ENCODE results near the gene SQSTM1. TPM values are rescaled to one million over a fixed set of nuclear protein-coding genes. Genes with fewer than 3 reads are reported as not detected.

Gene SQSTM1
- total RNA-seq, 3 donors from 2014 or later (not counting 1 experiment from before 2014, with no cell fraction given) = 474 to 707 (median 657) TPM

DNA sequence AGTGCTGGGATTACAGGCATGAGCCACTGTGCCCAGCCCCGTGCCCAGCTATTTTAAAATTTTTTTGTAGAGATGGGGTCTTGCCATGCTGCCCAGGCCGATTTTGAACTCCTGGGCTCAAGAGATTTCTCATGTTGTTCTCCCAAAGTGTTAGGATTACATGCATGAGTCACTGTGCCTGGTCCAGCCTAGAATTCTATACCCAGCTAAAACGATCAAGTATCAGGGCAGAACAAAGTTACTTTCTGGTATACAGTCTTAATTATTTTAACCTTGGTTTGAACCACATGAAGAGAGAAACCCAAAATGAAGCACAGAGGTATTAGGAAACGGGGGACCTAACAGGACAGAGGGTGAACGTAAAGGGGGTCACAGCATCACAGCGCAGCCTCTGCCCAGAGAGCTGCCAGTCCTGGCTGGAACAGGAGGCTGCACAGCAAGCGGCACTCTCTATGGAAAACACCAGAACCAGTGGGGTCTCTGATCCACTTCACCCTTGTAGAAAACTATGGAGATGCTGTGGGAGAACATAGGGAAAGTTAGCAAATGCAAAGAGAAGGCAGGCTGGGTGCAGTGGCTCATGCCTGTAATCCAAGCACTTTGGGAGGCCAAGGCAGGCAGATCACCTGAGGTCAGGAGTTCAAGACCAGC is 10.2 kb downstream of the SQSTM1 start:
- no peak overlapping the region for H3K4me3 ChIP-seq (ENCODE audit: low read length)
- Mint-ChIP-seq H3K36me3 (peaks cover 23% of the 10 kb centered on the region), H3K27ac (peak overlapping the region; percentile 67 to 81), H3K4me3 (no peak overlapping the region), H3K4me1 (peaks cover 29 to 31% of the 10 kb centered on the region in 2 donors), H3K27me3 (ENCODE audit: low read depth in 2 of 2) (no peaks in the 10 kb centered on the region), H3K9me3 (no peaks in the 10 kb centered on the region)
- H3K27me3 ChIP-seq (ENCODE audit: control insufficient read depth, insufficient read depth, low read length) = no peaks in the 10 kb centered on the region
- DNase-seq (no peak), ATAC-seq (no peak)
- TF ChIP-seq, protein P1, sequence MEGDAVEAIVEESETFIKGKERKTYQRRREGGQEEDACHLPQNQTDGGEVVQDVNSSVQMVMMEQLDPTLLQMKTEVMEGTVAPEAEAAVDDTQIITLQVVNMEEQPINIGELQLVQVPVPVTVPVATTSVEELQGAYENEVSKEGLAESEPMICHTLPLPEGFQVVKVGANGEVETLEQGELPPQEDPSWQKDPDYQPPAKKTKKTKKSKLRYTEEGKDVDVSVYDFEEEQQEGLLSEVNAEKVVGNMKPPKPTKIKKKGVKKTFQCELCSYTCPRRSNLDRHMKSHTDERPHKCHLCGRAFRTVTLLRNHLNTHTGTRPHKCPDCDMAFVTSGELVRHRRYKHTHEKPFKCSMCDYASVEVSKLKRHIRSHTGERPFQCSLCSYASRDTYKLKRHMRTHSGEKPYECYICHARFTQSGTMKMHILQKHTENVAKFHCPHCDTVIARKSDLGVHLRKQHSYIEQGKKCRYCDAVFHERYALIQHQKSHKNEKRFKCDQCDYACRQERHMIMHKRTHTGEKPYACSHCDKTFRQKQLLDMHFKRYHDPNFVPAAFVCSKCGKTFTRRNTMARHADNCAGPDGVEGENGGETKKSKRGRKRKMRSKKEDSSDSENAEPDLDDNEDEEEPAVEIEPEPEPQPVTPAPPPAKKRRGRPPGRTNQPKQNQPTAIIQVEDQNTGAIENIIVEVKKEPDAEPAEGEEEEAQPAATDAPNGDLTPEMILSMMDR (IDR thresholded peaks at IDR 0.05) = no peak
- over 99% methylated on average over 7 of the region's 7 CpGs for WGBS (ENCODE audit: insufficient coverage)
- no peak overlapping the region for H3K27ac ChIP-seq (ENCODE audit: low read length)
- intact Hi-C loops (cut with micrococcal nuclease) = no loop called here
- H3K4me1 ChIP-seq (ENCODE audit: control insufficient read depth, insufficient read depth, low read length) = peaks cover 9% of the 10 kb centered on the region
- H3K9me3 ChIP-seq (ENCODE audit: control insufficient read depth, insufficient read depth, low read length) = no peaks in the 10 kb centered on the region
- peaks cover 66% of the 10 kb centered on the region for H3K36me3 ChIP-seq (ENCODE audit: control insufficient read depth, insufficient read depth, low read length)

DNA sequence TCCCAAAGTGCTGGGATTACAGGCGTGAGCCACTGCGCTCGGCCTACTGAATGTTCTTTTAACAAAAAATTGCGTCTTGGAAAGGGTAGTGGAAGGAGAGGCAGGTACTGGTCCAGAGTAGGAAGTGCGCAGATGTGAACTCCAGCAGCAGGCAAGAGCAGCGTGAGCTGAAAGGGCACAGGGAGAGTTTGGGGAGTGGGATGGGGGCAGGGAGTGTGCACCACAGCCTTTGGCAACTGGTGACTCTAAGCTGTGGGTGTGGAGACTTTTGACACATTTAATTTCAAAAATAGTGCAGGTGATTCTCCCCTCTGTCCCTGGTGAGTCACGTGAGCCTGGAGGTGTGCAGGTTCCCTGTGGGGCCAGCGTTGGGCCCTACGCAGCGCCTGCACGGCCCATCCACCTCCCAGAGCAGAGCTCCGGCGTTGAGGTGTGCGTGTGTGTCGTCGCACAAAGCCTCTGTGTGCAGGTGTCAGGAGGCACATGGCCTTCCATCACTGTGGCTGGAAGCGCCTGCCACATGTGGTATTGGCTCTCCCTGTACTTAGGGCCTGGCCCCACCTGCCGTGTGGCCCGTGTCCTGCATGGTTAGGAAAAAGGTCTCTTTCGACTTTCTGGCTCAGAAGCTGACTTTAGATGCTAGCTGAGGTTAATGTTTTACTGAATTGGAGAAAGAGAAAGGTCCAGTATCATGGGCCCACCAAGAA is 11.5 kb downstream of the SQSTM1 start:
- H3K27ac Mint-ChIP-seq = peak overlapping the region; percentile 67 to 81
- H3K36me3 Mint-ChIP-seq = peaks cover 33% of the 10 kb centered on the region
- no peak for DNase-seq

DNA sequence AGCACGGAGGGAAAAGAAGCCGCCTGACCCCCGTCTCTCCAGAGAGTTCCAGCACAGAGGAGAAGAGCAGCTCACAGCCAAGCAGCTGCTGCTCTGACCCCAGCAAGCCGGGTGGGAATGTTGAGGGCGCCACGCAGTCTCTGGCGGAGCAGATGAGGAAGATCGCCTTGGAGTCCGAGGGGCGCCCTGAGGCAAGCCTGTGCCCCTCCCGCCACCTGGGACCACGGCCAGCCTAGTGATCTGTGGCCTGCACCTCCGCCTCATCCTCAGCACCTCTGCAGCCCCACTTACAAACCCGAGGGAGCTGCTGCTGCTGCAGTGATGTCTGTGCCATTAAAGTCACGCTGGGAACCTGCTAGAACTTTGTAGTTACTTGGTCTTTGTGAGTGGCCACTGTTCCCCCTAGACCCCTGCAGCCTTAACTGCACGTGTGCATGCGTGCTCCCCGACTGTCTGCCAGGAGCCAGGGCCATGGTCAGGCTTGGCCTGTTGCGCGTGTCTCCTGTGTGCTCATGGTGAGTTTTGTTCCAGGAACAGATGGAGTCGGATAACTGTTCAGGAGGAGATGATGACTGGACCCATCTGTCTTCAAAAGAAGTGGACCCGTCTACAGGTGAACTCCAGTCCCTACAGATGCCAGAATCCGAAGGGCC is 12.5 kb downstream of the SQSTM1 start:
- Histone ChIP-seq H3K4me3 (ENCODE audit: low read length) (no peak overlapping the region), H3K27me3 (ENCODE audit: control insufficient read depth, insufficient read depth, low read length) (no peaks in the 10 kb centered on the region), H3K36me3 (ENCODE audit: control insufficient read depth, insufficient read depth, low read length) (peaks cover 71% of the 10 kb centered on the region), H3K9me3 (ENCODE audit: control insufficient read depth, insufficient read depth, low read length) (no peaks in the 10 kb centered on the region), H3K27ac (ENCODE audit: low read length) (no peak overlapping the region), H3K4me1 (ENCODE audit: control insufficient read depth, insufficient read depth, low read length) (peaks cover 20% of the 10 kb centered on the region)
- Mint-ChIP-seq H3K4me1 (peaks cover 34 to 38% of the 10 kb centered on the region in 2 donors), H3K27ac (peak overlapping the region; percentile 67 to 81), H3K4me3 (peak overlapping the region; percentile 60), H3K9me3 (no peaks in the 10 kb centered on the region), H3K36me3 (peaks cover 33% of the 10 kb centered on the region), H3K27me3 (ENCODE audit: low read depth in 2 of 2) (no peaks in the 10 kb centered on the region)
- ATAC-seq (no peak), DNase-seq (no peak)
- intact Hi-C loops (cut with micrococcal nuclease) = no loop called here
- TF ChIP-seq, protein P1 (IDR thresholded peaks at IDR 0.05) = no peak
- WGBS (ENCODE audit: insufficient coverage) = 97% methylated on average over 23 of the region's 23 CpGs

More for the DNA sequence above, 11.5 kb downstream of the SQSTM1 start:
- peak in 1 of 3 donors; percentile 4 for ATAC-seq
- H3K4me3 ChIP-seq (ENCODE audit: low read length) = no peak overlapping the region
- Mint-ChIP-seq H3K4me1 (peaks cover 38 to 39% of the 10 kb centered on the region in 2 donors), H3K27me3 (ENCODE audit: low read depth in 2 of 2) (no peaks in the 10 kb centered on the region), H3K9me3 (no peaks in the 10 kb centered on the region), H3K4me3 (peak overlapping the region; percentile 35)
- intact Hi-C loops (cut with micrococcal nuclease) = no loop called here
- no peaks in the 10 kb centered on the region for H3K9me3 ChIP-seq (ENCODE audit: control insufficient read depth, insufficient read depth, low read length)
- H3K27me3 ChIP-seq (ENCODE audit: control insufficient read depth, insufficient read depth, low read length) = no peaks in the 10 kb centered on the region
- no peak overlapping the region for H3K27ac ChIP-seq (ENCODE audit: low read length)
- WGBS (ENCODE audit: insufficient coverage) = 96% methylated on average over 20 of the region's 20 CpGs
- peaks cover 19% of the 10 kb centered on the region for H3K4me1 ChIP-seq (ENCODE audit: control insufficient read depth, insufficient read depth, low read length)
- TF ChIP-seq, protein P1 (IDR thresholded peaks at IDR 0.05) = no peak
- H3K36me3 ChIP-seq (ENCODE audit: control insufficient read depth, insufficient read depth, low read length) = peaks cover 69% of the 10 kb centered on the region
